Activated CD4-positive, alpha-beta T cell treated with anti-CD3 and anti-CD28 coated beads, Interleukin-2, amount 50 U/mL, for 48 hours (primary cell): ENCODE measurements around the gene RETREG2.

ENCODE experiments used
- DNase-seq, 2 experiments: peaks; one replicate each; pipeline ENCODE4 v3.0.0-alpha.2; 2020

RETREG2 gene

GRCh38 chr2:219177552-219178376, at the start of gene RETREG2:
TSS of gene RETREG2 (plus strand) at chr2:219178275. CDS start at chr2:219178353, 78 bp downstream.
- peak; percentile 66 to 76 for DNase-seq

GRCh38 chr2:219128396-219128795, 49.7 kb upstream of the RETREG2 start:
- no peak for DNase-seq

- DNase-seq, result no peak
Measured at GRCh38 chr2:219129589-219129988, 48.5 kb upstream of the RETREG2 start.

GRCh38 chr2:219131327-219131726, 46.7 kb upstream of the RETREG2 start:
- DNase-seq, result no peak

GRCh38 chr2:219131744-219132143, 46.3 kb upstream of the RETREG2 start:
- DNase-seq, result no peak

- no peak for DNase-seq
Measured at GRCh38 chr2:219133976-219134375, 44.1 kb upstream of the RETREG2 start.

GRCh38 chr2:219140722-219141121, 37.4 kb upstream of the RETREG2 start:
- no peak for DNase-seq

- DNase-seq, result no peak
Measured at GRCh38 chr2:219142329-219142728, 35.7 kb upstream of the RETREG2 start.

GRCh38 chr2:219149667-219150066, 28.4 kb upstream of the RETREG2 start:
- DNase-seq, result no peak

GRCh38 chr2:219155054-219155644, 22.9 kb upstream of the RETREG2 start:
- peak in 1 of 2 experiments; percentile 24 for DNase-seq

GRCh38 chr2:219157396-219157795, 20.7 kb upstream of the RETREG2 start:
- DNase-seq, result no peak

GRCh38 chr2:219158025-219158424, 20.1 kb upstream of the RETREG2 start:
- DNase-seq, result no peak

GRCh38 chr2:219158586-219158985, 19.5 kb upstream of the RETREG2 start:
- no peak for DNase-seq

GRCh38 chr2:219159771-219160185, 18.3 kb upstream of the RETREG2 start:
- no peak for DNase-seq

- DNase-seq, result peak; percentile 98 to 99
Measured at GRCh38 chr2:219160186-219161017, 17.7 kb upstream of the RETREG2 start, which contains the start of gene NHEJ1. TSS of gene NHEJ1 (minus strand) at chr2:219160815. CDS start at chr2:219158362, 2,453 bp downstream.

GRCh38 chr2:219161097-219161496, 17.0 kb upstream of the RETREG2 start:
- DNase-seq, result no peak

GRCh38 chr2:219163156-219163555, 14.9 kb upstream of the RETREG2 start:
- DNase-seq, result no peak

- no peak for DNase-seq
Measured at GRCh38 chr2:219165058-219165911, 12.8 kb upstream of the RETREG2 start.

GRCh38 chr2:219167997-219168396, 10.1 kb upstream of the RETREG2 start:
- DNase-seq, result no peak

GRCh38 chr2:219168526-219168925, 9.5 kb upstream of the RETREG2 start:
- DNase-seq, result no peak

GRCh38 chr2:219168932-219169331, 9.1 kb upstream of the RETREG2 start:
- DNase-seq, result no peak

- DNase-seq, result peak in 1 of 2 experiments; percentile 37
Measured at GRCh38 chr2:219169930-219170654, 8.0 kb upstream of the RETREG2 start, which contains the start of gene SLC23A3. TSS of gene SLC23A3 (minus strand) at chr2:219170029. CDS start at chr2:219169984, 45 bp downstream.
